ENCODE results near the gene CELF2.

The CELF2 gene

DNA sequence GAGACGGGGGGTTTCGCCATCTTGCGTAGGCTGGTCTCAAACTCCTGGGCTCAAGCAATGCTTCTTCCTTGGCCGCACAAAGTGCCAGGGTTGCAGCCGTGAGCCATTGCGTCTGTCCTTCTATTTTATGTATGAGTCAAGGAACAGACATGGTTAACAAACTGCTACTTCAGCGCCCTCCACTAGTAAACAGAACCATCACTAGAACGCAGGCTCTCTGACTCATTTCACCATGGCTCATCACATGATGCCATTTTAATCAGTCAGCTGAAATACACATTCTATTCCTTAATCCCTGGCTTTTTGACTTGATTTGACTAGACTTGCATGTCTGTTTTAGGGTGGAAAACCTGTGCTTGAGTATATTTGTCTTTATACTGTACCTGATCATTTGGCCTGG is 41.3 kb downstream of the CELF2 start:
- H3K27ac ChIP-seq (ENCODE audit: extremely low read depth, low read depth, low read length), result no peak overlapping the region
- no peaks in the 10 kb centered on the region; the same call in 1 of the 2 replicates for H3K4me1 ChIP-seq (ENCODE audit: control insufficient read depth, insufficient read depth, low read length)
- H3K9me3 ChIP-seq (ENCODE audit: control insufficient read depth, insufficient read depth, low read depth, low read length), result no peaks in the 10 kb centered on the region
- CTCF ChIA-PET, result no interaction called here
- no peak overlapping the region for H3K4me3 ChIP-seq (ENCODE audit: low read depth, low read length)
- H3K36me3 ChIP-seq (ENCODE audit: control insufficient read depth in 2 of 2, insufficient read depth in 1 of 2, low read length in 2 of 2), result no peaks in the 10 kb centered on the region; a peak in 1 of 3 replicates
- POLR2A ChIA-PET, result no interaction called here
- TF ChIP-seq, protein P1, sequence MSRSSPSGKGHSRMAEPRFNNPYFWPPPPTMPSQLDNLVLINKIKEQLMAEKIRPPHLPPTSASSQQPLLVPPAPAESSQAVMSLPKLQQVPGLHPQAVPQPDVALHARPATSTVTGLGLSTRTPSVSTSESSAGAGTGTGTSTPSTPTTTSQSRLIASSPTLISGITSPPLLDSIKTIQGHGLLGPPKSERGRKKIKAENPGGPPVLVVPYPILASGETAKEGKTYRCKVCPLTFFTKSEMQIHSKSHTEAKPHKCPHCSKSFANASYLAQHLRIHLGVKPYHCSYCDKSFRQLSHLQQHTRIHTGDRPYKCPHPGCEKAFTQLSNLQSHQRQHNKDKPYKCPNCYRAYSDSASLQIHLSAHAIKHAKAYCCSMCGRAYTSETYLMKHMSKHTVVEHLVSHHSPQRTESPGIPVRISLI (tag by site-specific recombination; IDR thresholded peaks at IDR 0.05), result no peak
- TF ChIP-seq, protein P2, sequence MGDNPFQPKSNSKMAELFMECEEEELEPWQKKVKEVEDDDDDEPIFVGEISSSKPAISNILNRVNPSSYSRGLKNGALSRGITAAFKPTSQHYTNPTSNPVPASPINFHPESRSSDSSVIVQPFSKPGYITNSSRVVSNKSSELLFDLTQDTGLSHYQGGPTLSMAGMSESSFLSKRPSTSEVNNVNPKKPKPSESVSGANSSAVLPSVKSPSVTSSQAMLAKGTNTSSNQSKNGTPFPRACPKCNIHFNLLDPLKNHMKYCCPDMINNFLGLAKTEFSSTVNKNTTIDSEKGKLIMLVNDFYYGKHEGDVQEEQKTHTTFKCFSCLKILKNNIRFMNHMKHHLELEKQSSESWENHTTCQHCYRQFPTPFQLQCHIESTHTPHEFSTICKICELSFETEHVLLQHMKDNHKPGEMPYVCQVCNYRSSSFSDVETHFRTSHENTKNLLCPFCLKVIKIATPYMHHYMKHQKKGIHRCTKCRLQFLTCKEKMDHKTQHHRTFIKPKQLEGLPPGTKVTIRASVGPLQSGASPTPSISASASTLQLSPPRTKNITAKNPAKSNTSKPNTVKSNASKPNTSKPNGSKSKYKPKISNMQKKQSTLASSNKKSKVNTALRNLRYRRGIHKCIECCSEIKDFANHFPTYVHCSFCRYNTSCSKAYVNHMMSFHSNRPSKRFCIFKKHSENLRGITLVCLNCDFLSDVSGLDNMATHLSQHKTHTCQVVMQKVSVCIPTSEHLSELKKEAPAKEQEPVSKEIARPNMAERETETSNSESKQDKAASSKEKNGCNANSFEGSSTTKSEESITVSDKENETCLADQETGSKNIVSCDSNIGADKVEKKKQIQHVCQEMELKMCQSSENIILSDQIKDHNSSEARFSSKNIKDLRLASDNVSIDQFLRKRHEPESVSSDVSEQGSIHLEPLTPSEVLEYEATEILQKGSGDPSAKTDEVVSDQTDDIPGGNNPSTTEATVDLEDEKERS (tag by site-specific recombination; IDR thresholded peaks at IDR 0.05), result no peak
- TF ChIP-seq ZNF747 (tag by site-specific recombination; IDR thresholded peaks at IDR 0.05), result no peak
- TF ChIP-seq, protein P3, sequence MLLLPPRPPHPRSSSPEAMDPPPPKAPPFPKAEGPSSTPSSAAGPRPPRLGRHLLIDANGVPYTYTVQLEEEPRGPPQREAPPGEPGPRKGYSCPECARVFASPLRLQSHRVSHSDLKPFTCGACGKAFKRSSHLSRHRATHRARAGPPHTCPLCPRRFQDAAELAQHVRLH (tag by site-specific recombination; IDR thresholded peaks at IDR 0.05), result no peak
- no peak for TF ChIP-seq ZNF16 (tag by site-specific recombination; IDR thresholded peaks at IDR 0.05; ENCODE audit: low read depth)
- TF ChIP-seq, protein P4, sequence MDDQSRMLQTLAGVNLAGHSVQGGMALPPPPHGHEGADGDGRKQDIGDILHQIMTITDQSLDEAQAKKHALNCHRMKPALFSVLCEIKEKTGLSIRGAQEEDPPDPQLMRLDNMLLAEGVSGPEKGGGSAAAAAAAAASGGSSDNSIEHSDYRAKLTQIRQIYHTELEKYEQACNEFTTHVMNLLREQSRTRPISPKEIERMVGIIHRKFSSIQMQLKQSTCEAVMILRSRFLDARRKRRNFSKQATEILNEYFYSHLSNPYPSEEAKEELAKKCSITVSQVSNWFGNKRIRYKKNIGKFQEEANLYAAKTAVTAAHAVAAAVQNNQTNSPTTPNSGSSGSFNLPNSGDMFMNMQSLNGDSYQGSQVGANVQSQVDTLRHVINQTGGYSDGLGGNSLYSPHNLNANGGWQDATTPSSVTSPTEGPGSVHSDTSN (CRISPR knock-in tag; IDR thresholded peaks at IDR 0.05), result no peak
- no peak for TF ChIP-seq ZNF324 (tag by site-specific recombination; IDR thresholded peaks at IDR 0.05)
- TF ChIP-seq ZNF221 (tag by site-specific recombination; IDR thresholded peaks at IDR 0.05; ENCODE audit: borderline replicate concordance), result no peak
- TF ChIP-seq, protein P5, sequence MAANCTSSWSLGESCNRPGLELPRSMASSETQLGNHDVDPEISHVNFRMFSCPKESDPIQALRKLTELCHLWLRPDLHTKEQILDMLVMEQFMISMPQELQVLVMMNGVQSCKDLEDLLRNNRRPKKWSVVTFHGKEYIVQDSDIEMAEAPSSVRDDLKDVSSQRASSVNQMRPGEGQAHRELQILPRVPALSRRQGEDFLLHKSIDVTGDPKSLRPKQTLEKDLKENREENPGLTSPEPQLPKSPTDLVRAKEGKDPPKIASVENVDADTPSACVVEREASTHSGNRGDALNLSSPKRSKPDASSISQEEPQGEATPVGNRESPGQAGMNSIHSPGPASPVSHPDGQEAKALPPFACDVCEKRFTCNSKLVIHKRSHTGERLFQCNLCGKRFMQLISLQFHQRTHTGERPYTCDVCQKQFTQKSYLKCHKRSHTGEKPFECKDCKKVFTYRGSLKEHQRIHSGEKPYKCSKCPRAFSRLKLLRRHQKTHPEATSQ (tag by site-specific recombination; IDR thresholded peaks at IDR 0.05), result no peak
- TF ChIP-seq, protein P6, sequence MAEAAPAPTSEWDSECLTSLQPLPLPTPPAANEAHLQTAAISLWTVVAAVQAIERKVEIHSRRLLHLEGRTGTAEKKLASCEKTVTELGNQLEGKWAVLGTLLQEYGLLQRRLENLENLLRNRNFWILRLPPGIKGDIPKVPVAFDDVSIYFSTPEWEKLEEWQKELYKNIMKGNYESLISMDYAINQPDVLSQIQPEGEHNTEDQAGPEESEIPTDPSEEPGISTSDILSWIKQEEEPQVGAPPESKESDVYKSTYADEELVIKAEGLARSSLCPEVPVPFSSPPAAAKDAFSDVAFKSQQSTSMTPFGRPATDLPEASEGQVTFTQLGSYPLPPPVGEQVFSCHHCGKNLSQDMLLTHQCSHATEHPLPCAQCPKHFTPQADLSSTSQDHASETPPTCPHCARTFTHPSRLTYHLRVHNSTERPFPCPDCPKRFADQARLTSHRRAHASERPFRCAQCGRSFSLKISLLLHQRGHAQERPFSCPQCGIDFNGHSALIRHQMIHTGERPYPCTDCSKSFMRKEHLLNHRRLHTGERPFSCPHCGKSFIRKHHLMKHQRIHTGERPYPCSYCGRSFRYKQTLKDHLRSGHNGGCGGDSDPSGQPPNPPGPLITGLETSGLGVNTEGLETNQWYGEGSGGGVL (tag by site-specific recombination; IDR thresholded peaks at IDR 0.05), result no peak
- no peak for TF ChIP-seq ZNF175 (tag by site-specific recombination; IDR thresholded peaks at IDR 0.05)
- no peak for TF ChIP-seq ZNF654 (tag by site-specific recombination; IDR thresholded peaks at IDR 0.05; ENCODE audit: low read depth)
- TF ChIP-seq BCL11A (tag by site-specific recombination; IDR thresholded peaks at IDR 0.05; ENCODE audit: low read depth), result no peak
- TF ChIP-seq ZNF169 (tag by site-specific recombination; IDR thresholded peaks at IDR 0.05), result no peak
- TF ChIP-seq ZNF623 (tag by site-specific recombination; IDR thresholded peaks at IDR 0.05), result no peak
- TF ChIP-seq ZNF555 (tag by site-specific recombination; conservative IDR thresholded peaks at IDR 0.05), result no peak
- no peak for TF ChIP-seq MEIS1 (CRISPR knock-in tag; IDR thresholded peaks at IDR 0.05; ENCODE audit: borderline replicate concordance)
- no peak for TF ChIP-seq ZNF426 (tag by site-specific recombination; IDR thresholded peaks at IDR 0.05)
- no peak for TF ChIP-seq WT1 (tag by site-specific recombination; IDR thresholded peaks at IDR 0.05)
